ENCODE data around the gene LNX1. TPM values are rescaled to one million over a fixed set of nuclear protein-coding genes. Genes with fewer than 3 reads are reported as not detected.

The LNX1 gene
- polyA plus RNA-seq, 3 donors, result 0.09 to 0.13 TPM; not detected in 1

DNA sequence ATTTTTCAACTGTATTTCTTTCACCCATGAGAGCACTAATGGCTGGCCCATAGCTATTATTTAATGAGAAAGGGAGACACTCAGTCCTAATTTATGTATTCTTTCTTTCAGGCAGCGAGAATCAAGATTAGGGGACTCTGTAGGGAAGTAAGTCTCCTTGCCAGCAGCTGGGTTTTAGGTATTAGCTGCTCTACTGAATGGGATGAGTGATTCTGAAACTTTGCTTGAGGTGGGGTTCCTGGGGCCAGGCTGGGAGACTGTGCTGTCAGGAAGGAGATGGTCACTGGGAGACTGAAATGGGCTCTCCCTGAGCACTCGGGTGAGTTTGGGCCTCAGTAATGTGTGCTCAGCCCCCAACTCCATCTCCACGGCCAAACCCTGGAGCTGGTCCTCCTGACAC lies 78.7 kb downstream of the LNX1 start:
- H2AFZ ChIP-seq (ENCODE audit: insufficient read depth, low read depth, low read length, poor library complexity, severe bottlenecking), result no peak overlapping the region

DNA sequence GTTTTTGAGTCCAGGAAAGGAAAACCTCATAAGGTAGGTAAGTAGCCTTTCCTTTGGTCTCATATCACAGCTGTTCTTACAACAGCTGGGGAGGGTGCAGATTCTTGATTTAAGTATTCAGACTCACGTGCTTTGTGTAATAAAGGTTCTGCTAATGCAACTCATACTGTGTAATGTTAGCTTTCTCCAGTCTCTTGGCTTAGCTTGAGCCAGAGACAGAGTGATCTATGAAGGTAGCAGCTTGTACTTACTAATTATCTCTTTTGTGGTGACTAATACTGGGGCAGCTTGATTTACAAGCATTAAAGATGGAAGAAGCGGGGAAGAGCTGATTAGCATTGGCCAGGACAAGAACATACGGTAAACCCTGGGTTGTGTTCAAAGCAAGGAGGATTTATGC lies 80.3 kb downstream of the LNX1 start:
- Histone ChIP-seq H3K4me3 (replicated peaks in 1 of 3; ENCODE audit: low read depth in 2 of 3, low read length in 3 of 3) (no peak overlapping the region), H3K4me2 (replicated peaks; ENCODE audit: extremely low read depth, low read length, poor library complexity, severe bottlenecking) (no peak overlapping the region), H3K27me3 (ENCODE audit: control insufficient read depth in 2 of 2, insufficient read depth in 2 of 2, low read length in 2 of 2) (no peaks in the 10 kb centered on the region), H3K4me1 (ENCODE audit: control insufficient read depth in 1 of 2, insufficient read depth in 2 of 2, low read length in 2 of 2) (no peaks in the 10 kb centered on the region), H2AFZ (ENCODE audit: insufficient read depth, low read depth, low read length, poor library complexity, severe bottlenecking) (no peak overlapping the region), H3K9ac (ENCODE audit: insufficient read depth, low read length, poor library complexity, severe bottlenecking) (no peak overlapping the region), H3K79me2 (ENCODE audit: insufficient read depth, low read length) (no peaks in the 10 kb centered on the region), H4K20me1 (ENCODE audit: insufficient read depth, low read length) (no peaks in the 10 kb centered on the region), H3K9me3 (replicated peaks in 1 of 2; ENCODE audit: control insufficient read depth in 1 of 2, insufficient read depth in 1 of 2, low read length in 2 of 2) (no peaks in the 10 kb centered on the region), H3K27ac (ENCODE audit: low read depth in 1 of 2, low read length in 2 of 2) (no peak overlapping the region), H3K36me3 (replicated peaks in 1 of 2; ENCODE audit: control insufficient read depth in 1 of 2, insufficient read depth in 2 of 2, low read length in 2 of 2) (no peaks in the 10 kb centered on the region)
- Mint-ChIP-seq H3K4me1 (no peaks in the 10 kb centered on the region), H3K27ac (no peak overlapping the region), H3K4me3 (no peak overlapping the region), H3K9me3 (peaks cover 0 to 3% (median 2%) of the 10 kb centered on the region in 7 donors), H3K36me3 (no peaks in the 10 kb centered on the region), H3K27me3 (ENCODE audit: low read depth in 3 of 3) (peaks cover 0 to 4% (median 4%) of the 10 kb centered on the region in 3 donors)
- intact Hi-C loops (cut with micrococcal nuclease), result no loop called here
- TF ChIP-seq, protein P1, sequence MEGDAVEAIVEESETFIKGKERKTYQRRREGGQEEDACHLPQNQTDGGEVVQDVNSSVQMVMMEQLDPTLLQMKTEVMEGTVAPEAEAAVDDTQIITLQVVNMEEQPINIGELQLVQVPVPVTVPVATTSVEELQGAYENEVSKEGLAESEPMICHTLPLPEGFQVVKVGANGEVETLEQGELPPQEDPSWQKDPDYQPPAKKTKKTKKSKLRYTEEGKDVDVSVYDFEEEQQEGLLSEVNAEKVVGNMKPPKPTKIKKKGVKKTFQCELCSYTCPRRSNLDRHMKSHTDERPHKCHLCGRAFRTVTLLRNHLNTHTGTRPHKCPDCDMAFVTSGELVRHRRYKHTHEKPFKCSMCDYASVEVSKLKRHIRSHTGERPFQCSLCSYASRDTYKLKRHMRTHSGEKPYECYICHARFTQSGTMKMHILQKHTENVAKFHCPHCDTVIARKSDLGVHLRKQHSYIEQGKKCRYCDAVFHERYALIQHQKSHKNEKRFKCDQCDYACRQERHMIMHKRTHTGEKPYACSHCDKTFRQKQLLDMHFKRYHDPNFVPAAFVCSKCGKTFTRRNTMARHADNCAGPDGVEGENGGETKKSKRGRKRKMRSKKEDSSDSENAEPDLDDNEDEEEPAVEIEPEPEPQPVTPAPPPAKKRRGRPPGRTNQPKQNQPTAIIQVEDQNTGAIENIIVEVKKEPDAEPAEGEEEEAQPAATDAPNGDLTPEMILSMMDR (IDR thresholded peaks at IDR 0.05), result no peak
- DNase-seq, result no peak
- WGBS (ENCODE audit: insufficient coverage), result no CpG with 5 or more reads among the region's 3 CpGs

More for the DNA sequence above, 78.7 kb downstream of the LNX1 start:
- WGBS (ENCODE audit: insufficient coverage), result 50% methylated on average over 2 of the region's 3 CpGs
- Mint-ChIP-seq H3K27ac (no peak overlapping the region), H3K27me3 (ENCODE audit: low read depth in 3 of 3) (peaks cover 0 to 4% (median 4%) of the 10 kb centered on the region in 3 donors), H3K4me3 (no peak overlapping the region), H3K4me1 (no peaks in the 10 kb centered on the region), H3K36me3 (no peaks in the 10 kb centered on the region), H3K9me3 (peaks cover 0 to 3% (median 2%) of the 10 kb centered on the region in 7 donors)
- no peak overlapping the region for H3K9ac ChIP-seq (ENCODE audit: insufficient read depth, low read length, poor library complexity, severe bottlenecking)
- intact Hi-C loops (cut with micrococcal nuclease), result no loop called here
- no peaks in the 10 kb centered on the region for H3K4me1 ChIP-seq (ENCODE audit: control insufficient read depth in 1 of 2, insufficient read depth in 2 of 2, low read length in 2 of 2)
- no peaks in the 10 kb centered on the region for H3K9me3 ChIP-seq (replicated peaks in 1 of 2; ENCODE audit: control insufficient read depth in 1 of 2, insufficient read depth in 1 of 2, low read length in 2 of 2)
- no peaks in the 10 kb centered on the region for H3K27me3 ChIP-seq (ENCODE audit: control insufficient read depth in 2 of 2, insufficient read depth in 2 of 2, low read length in 2 of 2)
- H3K4me2 ChIP-seq (replicated peaks; ENCODE audit: extremely low read depth, low read length, poor library complexity, severe bottlenecking), result no peak overlapping the region
- DNase-seq, result no peak
- H3K4me3 ChIP-seq (replicated peaks in 1 of 3; ENCODE audit: low read depth in 2 of 3, low read length in 3 of 3), result no peak overlapping the region
- TF ChIP-seq, protein P1 (IDR thresholded peaks at IDR 0.05), result no peak
- no peaks in the 10 kb centered on the region for H3K79me2 ChIP-seq (ENCODE audit: insufficient read depth, low read length)
- H4K20me1 ChIP-seq (ENCODE audit: insufficient read depth, low read length), result no peaks in the 10 kb centered on the region
- no peaks in the 10 kb centered on the region for H3K36me3 ChIP-seq (replicated peaks in 1 of 2; ENCODE audit: control insufficient read depth in 1 of 2, insufficient read depth in 2 of 2, low read length in 2 of 2)
- H3K27ac ChIP-seq (ENCODE audit: low read depth in 1 of 2, low read length in 2 of 2), result no peak overlapping the region

Data from CD14-positive monocyte (primary cell).